Kidney capillary endothelial cell (primary cell): Measurements from ENCODE around the gene NPHP3.

ENCODE experiments used
- DNase-seq: peaks from one replicate; pipeline ENCODE4 v3.0.0-alpha.2; 2018; ENCODE audit warnings: low spot score

The NPHP3 gene

GRCh38 chr3:132695422-132695821 is 26.8 kb downstream of the NPHP3 start:
- DNase-seq = no peak

GRCh38 chr3:132694991-132695390 is 27.2 kb downstream of the NPHP3 start:
- DNase-seq = no peak

GRCh38 chr3:132690040-132690439 is 32.2 kb downstream of the NPHP3 start:
- DNase-seq = no peak

GRCh38 chr3:132682201-132682600 is 40.0 kb downstream of the NPHP3 start:
- DNase-seq = no peak

- DNase-seq = no peak
These were observed 40.8 kb downstream of the NPHP3 start for GRCh38 chr3:132681421-132681820.

- DNase-seq = no peak
These were observed 42.3 kb downstream of the NPHP3 start for GRCh38 chr3:132679911-132680310.

- no peak for DNase-seq
These were observed 46.8 kb downstream of the NPHP3 start for GRCh38 chr3:132675408-132675807.

- no peak for DNase-seq
These were observed 52.9 kb downstream of the NPHP3 start for GRCh38 chr3:132669256-132669777.

- no peak for DNase-seq
These were observed 56.9 kb downstream of the NPHP3 start for GRCh38 chr3:132665230-132665745.

GRCh38 chr3:132662212-132662611 is 60.0 kb downstream of the NPHP3 start:
- DNase-seq = no peak

GRCh38 chr3:132661101-132661500 is 61.1 kb downstream of the NPHP3 start:
- DNase-seq = no peak

GRCh38 chr3:132660811-132661070 is 61.5 kb downstream of the NPHP3 start:
- DNase-seq = no peak

GRCh38 chr3:132660052-132660810 is 62.0 kb downstream of the NPHP3 start, which contains the start of gene UBA5:
Gene UBA5 (plus strand): TSS chr3:132660329. CDS start chr3:132660538, 209 bp downstream.
- DNase-seq = peak; percentile 57

GRCh38 chr3:132659365-132660051 is 62.7 kb downstream of the NPHP3 start, which contains the start of gene ACAD11:
Gene ACAD11 (minus strand): TSS chr3:132659809. CDS start chr3:132659751, 58 bp downstream.
- DNase-seq = peak; percentile 63

GRCh38 chr3:132659000-132659364 is 63.2 kb downstream of the NPHP3 start:
- DNase-seq = no peak

- DNase-seq = no peak
These were observed 64.1 kb downstream of the NPHP3 start for GRCh38 chr3:132657869-132658747.

- no peak for DNase-seq
These were observed 66.7 kb downstream of the NPHP3 start for GRCh38 chr3:132655471-132655870.

GRCh38 chr3:132654721-132655120 is 67.5 kb downstream of the NPHP3 start:
- DNase-seq = no peak

GRCh38 chr3:132654190-132654589 is 68.0 kb downstream of the NPHP3 start:
- DNase-seq = no peak

GRCh38 chr3:132652640-132653270 is 69.5 kb downstream of the NPHP3 start:
- DNase-seq = no peak

- no peak for DNase-seq
These were observed 72.1 kb downstream of the NPHP3 start for GRCh38 chr3:132650153-132650552.

GRCh38 chr3:132645058-132645457 is 77.2 kb downstream of the NPHP3 start:
- no peak for DNase-seq
